GM23338 (cell line): Measurements from ENCODE around the gene SMAD3.

Source experiments
- CREB1 ChIP-seq: fragments of 250-450 bp; sonication (Bioruptor Pico); IDR thresholded peaks from 2 replicates; pipeline ENCODE4 v1.5.0; 2020; ENCODE audit warnings: low read depth, mild to moderate bottlenecking, moderate library complexity
- CTCF ChIP-seq, 2 experiments: fragments of 200-600 bp in 1 of 2; sonication (generic) in 1 of 2; conservative IDR thresholded peaks; 2 replicates each; pipeline versions ENCODE4 v1.5.1 to v1.6.1; 2016 to 2017; ENCODE audit warnings: antibody characterized with exemption in 2 of 2, low read depth in 2 of 2, mild to moderate bottlenecking in 2 of 2, moderate library complexity in 1 of 2
- EZH2 ChIP-seq: fragments of 200-600 bp; sonication (generic); IDR thresholded peaks from one replicate; pipeline ENCODE4 v1.8.0; 2017; ENCODE audit warnings: antibody characterized with exemption, mild to moderate bottlenecking, low read depth; ENCODE audit not compliant: unreplicated experiment
- POLR2AphosphoS5 ChIP-seq: IDR thresholded peaks from 2 replicates; pipeline ENCODE4 v1.6.1; 2016; ENCODE audit warnings: antibody characterized with exemption, low read depth

- TF ChIP-seq EZH2, result no peak
- no peak for TF ChIP-seq POLR2AphosphoS5
- no peak for TF ChIP-seq CTCF (conservative IDR thresholded peaks at IDR 0.05; ENCODE audit: low read depth in 2 of 2)
- TF ChIP-seq CREB1 (CRISPR knock-in tag), result no peak
Measured at GRCh38 chr15:67171471-67171870, 106.1 kb downstream of the SMAD3 start.
